K562 (cell line): ENCODE measurements around the gene LPAR3.

Experiments
- ELF1 ChIP-seq: fragments of 200-800 bp; sonication (Bioruptor generic); IDR thresholded peaks from 2 replicates; pipeline ENCODE4 v1.6.1; 2016; ENCODE audit warnings: missing genetic modification characterization, missing compliant biosample characterization
- EZH2 ChIP-seq: IDR thresholded peaks from 2 replicates; pipeline ENCODE4 v1.6.1; 2012; ENCODE audit warnings: low read depth, mild to moderate bottlenecking, inconsistent platforms, low read length, borderline replicate concordance
- PCBP1 ChIP-seq: fragments of 200-400 bp; formaldehyde crosslinking; IDR thresholded peaks from 2 replicates; pipeline ENCODE4 v1.6.1; 2018; ENCODE audit warnings: mild to moderate bottlenecking, low read depth, low read length; ENCODE audit not compliant: poor library complexity, severe bottlenecking
- POLR2A ChIP-seq: fragments of 450-650 bp; conservative IDR thresholded peaks from 2 replicates; pipeline ENCODE4 v1.6.1; 2016
- RBM22 ChIP-seq: fragments of 200-400 bp; formaldehyde crosslinking; IDR thresholded peaks from 2 replicates; pipeline ENCODE4 v1.6.1; 2018; ENCODE audit warnings: low read length, low read depth; ENCODE audit not compliant: poor library complexity, severe bottlenecking
- TF ChIP-seq, protein P1 (sequence below): sonication (generic); formaldehyde crosslinking; IDR thresholded peaks from 2 replicates; pipeline ENCODE4 v1.8.1; 2023; ENCODE audit warnings: mild to moderate bottlenecking, missing genetic modification reagents

DNA sequence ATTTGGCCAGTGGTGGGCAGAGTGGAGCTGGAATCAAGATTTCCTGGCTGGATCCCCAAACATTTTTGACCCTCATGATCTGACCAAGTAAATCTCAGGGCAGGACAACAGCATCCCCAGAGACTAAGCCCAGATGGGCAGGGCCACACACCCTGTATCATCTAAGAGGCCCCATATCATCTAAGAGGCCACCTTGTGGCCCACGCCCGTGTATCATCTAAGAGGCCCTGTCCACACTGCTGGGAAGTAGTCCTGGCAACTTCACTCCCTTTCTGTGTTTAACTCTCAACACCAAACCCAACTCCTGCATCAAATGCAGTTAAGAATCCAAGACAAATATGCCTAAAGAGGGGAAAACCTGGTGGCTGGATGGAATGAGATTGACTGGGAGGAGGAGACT lies 121.1 kb downstream of the LPAR3 start:
- TF ChIP-seq RBM22 (no peak), PCBP1 (no peak), EZH2 (no peak), POLR2A (no peak), ELF1 (no peak)
- TF ChIP-seq, protein P1, sequence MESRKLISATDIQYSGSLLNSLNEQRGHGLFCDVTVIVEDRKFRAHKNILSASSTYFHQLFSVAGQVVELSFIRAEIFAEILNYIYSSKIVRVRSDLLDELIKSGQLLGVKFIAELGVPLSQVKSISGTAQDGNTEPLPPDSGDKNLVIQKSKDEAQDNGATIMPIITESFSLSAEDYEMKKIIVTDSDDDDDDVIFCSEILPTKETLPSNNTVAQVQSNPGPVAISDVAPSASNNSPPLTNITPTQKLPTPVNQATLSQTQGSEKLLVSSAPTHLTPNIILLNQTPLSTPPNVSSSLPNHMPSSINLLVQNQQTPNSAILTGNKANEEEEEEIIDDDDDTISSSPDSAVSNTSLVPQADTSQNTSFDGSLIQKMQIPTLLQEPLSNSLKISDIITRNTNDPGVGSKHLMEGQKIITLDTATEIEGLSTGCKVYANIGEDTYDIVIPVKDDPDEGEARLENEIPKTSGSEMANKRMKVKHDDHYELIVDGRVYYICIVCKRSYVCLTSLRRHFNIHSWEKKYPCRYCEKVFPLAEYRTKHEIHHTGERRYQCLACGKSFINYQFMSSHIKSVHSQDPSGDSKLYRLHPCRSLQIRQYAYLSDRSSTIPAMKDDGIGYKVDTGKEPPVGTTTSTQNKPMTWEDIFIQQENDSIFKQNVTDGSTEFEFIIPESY (CRISPR knock-in tag): no peak
